Common myeloid progenitor, CD34-positive (primary cell): ENCODE measurements around the gene TRAPPC2L.
A peak's percentile ranks its signal among the peaks of the same experiment; 100 is the strongest.

Source experiments
- CTCF ChIA-PET: fragments of 350-600 bp; sonication (Branson Sonifier 250); formaldehyde crosslinking; loops from one replicate; lab custom pipeline; 2021; ENCODE audit warnings: antibody characterized with exemption; lab: Charles Lee
- POLR2A ChIA-PET: fragments of 350-600 bp; sonication (Branson Sonifier 250); formaldehyde crosslinking; loops from one replicate; lab custom pipeline; 2021; ENCODE audit warnings: antibody characterized with exemption; lab: Charles Lee
- DNase-seq, 3 donors: peaks; one replicate each; pipeline versions ENCODE4 v3.0.0 to v3.0.0-alpha.2; 2013
- H3K27ac ChIP-seq, 2 experiments: 1 replicate in 1 of 2; 2 replicates in 1 of 2; pipeline ENCODE4 v1.7.0; 2013; ENCODE audit warnings: inconsistent platforms in 2 of 2, low read length in 2 of 2, mild to moderate bottlenecking in 2 of 2, low read depth in 1 of 2, moderate library complexity in 1 of 2; ENCODE audit not compliant: severe bottlenecking in 2 of 2, insufficient read depth in 1 of 2, poor library complexity in 1 of 2
- H3K27me3 ChIP-seq, 5 experiments: replicated peaks in 2 of 5; 1 replicate in 3 of 5; 2 replicates in 2 of 5; pipeline versions ENCODE4 v1.6.1 to v1.7.0; 2013; ENCODE audit warnings: low read length in 4 of 5, mild to moderate bottlenecking in 2 of 5, moderate library complexity in 2 of 5, inconsistent platforms in 1 of 5; ENCODE audit not compliant: insufficient read depth in 5 of 5, control insufficient read depth in 4 of 5
- H3K36me3 ChIP-seq, 4 experiments: 1 replicate in 2 of 4; 2 replicates in 2 of 4; pipeline versions ENCODE4 v1.6.1 to v1.7.0; 2013; ENCODE audit warnings: low read length in 3 of 4, control low read depth in 1 of 4, mild to moderate bottlenecking in 1 of 4; ENCODE audit not compliant: control insufficient read depth in 4 of 4, insufficient read depth in 4 of 4
- H3K4me1 ChIP-seq, 4 experiments: 1 replicate in 3 of 4; 2 replicates in 1 of 4; pipeline versions ENCODE4 v1.6.1 to v1.7.1; 2013; ENCODE audit warnings: low read length in 3 of 4, mild to moderate bottlenecking in 3 of 4, control low read depth in 1 of 4, inconsistent platforms in 1 of 4, moderate library complexity in 1 of 4; ENCODE audit not compliant: control insufficient read depth in 4 of 4, insufficient read depth in 4 of 4; ENCODE audit errors: control extremely low read depth in 1 of 4
- H3K4me3 ChIP-seq, 7 experiments: 1 replicate in 4 of 7; 2 replicates in 3 of 7; pipeline versions ENCODE4 v1.5.1 to v1.7.0; 2013; ENCODE audit warnings: mild to moderate bottlenecking in 7 of 7, low read length in 6 of 7, moderate library complexity in 6 of 7, inconsistent platforms in 2 of 7, low read depth in 2 of 7, control low read depth in 1 of 7; ENCODE audit not compliant: insufficient read depth in 4 of 7, control insufficient read depth in 1 of 7; ENCODE audit errors: extremely low read depth in 1 of 7
- H3K9me3 ChIP-seq, 5 experiments: 1 replicate in 4 of 5; 2 replicates in 1 of 5; pipeline versions ENCODE4 v1.6.1 to v1.7.1; 2013; ENCODE audit warnings: low read length in 4 of 5, mild to moderate bottlenecking in 2 of 5, inconsistent platforms in 1 of 5, low read depth in 1 of 5, moderate library complexity in 1 of 5; ENCODE audit not compliant: control insufficient read depth in 4 of 5, insufficient read depth in 2 of 5; ENCODE audit errors: control extremely low read depth in 1 of 5
- WGBS: methylation state at CpG from one replicate; pipeline ENCODE4 v1.1.5; 2013; ENCODE audit not compliant: insufficient coverage; 5-methylcytosine and 5-hydroxymethylcytosine counted together

TRAPPC2L gene

DNA sequence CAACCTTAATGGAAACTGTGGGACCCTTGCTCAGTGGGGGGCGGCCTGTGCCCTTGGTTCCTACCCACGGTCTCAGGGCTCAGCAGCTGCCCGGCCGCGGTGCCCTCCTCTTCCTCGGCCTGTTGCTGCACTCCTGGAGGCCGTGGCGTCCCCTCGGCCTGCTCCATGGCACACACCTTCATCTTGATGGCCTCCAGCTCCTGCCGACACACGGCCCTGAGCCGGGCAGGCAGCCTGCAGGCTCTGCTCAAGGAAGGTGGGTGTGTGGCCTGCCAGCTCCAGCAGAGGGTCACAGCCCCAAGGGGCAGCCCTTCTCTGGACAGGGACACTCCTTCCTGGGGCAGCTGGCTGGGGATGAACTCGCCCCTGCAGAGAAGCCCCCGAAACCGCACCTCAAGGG lies 8.8 kb downstream of the TRAPPC2L start:
- 96% methylated on average over 15 of the region's 15 CpGs for WGBS
- DNase-seq: no peak
- H3K27me3 ChIP-seq: peaks cover 0 to 6% (median 0%) of the 10 kb centered on the region in 5 experiments
- no peak overlapping the region for H3K27ac ChIP-seq
- no peak overlapping the region for H3K4me3 ChIP-seq
- H3K36me3 ChIP-seq: peaks cover 3 to 23% (median 16%) of the 10 kb centered on the region in 4 experiments
- ChIA-PET CTCF (interaction anchor here (1.9 to 2.3 kb wide), 2 partner anchors 8 to 10 kb away, joined by 5 to 7 read pairs; partner anchors contain the start of genes GALNS and TRAPPC2L), POLR2A (no interaction called here)
- H3K4me1 ChIP-seq: peaks cover 0 to 6% (median 3%) of the 10 kb centered on the region in 4 experiments
- no peaks in the 10 kb centered on the region for H3K9me3 ChIP-seq

DNA sequence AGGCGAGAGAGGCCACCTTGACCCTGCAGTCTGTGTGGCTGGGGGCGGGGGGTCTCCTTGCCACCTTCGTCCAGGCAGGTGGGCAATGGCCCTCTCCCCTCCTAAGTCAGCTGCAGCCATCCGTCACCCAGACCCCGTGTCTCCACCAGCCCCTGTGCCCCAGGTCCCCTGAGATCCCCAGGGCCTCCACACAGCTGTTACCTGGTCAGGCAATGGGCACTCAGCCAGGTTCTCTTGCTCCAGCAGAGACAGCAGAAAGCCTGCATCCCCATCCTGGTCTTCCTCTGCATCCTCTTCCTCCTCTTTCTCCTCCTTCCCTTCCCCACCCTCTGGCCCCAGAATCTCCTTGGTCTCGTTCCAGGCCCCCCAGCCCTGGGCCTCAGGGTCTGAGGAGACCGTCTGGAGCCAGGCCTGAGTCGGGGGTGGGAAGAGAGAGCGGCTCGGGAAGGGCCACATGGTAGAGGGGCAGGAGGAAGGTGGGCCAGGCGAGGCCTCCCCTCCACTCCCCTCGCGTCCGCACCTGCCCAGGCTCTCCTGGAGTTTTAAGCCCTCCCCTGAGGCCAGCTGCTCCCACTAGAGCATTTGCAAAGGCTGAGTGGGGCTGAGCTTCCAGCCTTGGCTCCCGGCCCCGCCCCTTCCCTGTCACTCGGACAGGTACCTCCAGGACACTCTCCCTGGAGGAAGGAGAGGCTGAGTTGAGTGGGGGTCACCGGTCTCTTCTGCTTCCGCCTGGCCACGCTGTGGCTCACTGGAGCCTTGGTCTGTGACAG lies 9.4 kb downstream of the TRAPPC2L start, which contains the start of gene PABPN1L:
Gene PABPN1L, minus strand, starts transcription at position 510 of the 770 bp plus-strand sequence. Its CDS starts 54 bp downstream, at position 456.
- peaks cover 0 to 11% (median 0%) of the 10 kb centered on the region in 5 experiments for H3K27me3 ChIP-seq
- no peak for DNase-seq
- no peak within 1 kb of the TSS for H3K4me3 ChIP-seq
- peaks cover under 1 to 17% (median 11%) of the 10 kb centered on the region in 4 experiments for H3K36me3 ChIP-seq
- POLR2A ChIA-PET: no interaction called here
- 94% methylated on average over 10 of the region's 20 CpGs for WGBS
- CTCF ChIA-PET: interaction anchor here (1.9 to 2.3 kb wide), 2 partner anchors 9 to 10 kb away, joined by 5 to 7 read pairs; partner anchors contain the start of genes GALNS and TRAPPC2L
- no peaks in the 10 kb centered on the region for H3K9me3 ChIP-seq
- H3K4me1 ChIP-seq: peaks cover 0 to 12% (median 6%) of the 10 kb centered on the region in 4 experiments
- no peak within 1 kb of the TSS for H3K27ac ChIP-seq

DNA sequence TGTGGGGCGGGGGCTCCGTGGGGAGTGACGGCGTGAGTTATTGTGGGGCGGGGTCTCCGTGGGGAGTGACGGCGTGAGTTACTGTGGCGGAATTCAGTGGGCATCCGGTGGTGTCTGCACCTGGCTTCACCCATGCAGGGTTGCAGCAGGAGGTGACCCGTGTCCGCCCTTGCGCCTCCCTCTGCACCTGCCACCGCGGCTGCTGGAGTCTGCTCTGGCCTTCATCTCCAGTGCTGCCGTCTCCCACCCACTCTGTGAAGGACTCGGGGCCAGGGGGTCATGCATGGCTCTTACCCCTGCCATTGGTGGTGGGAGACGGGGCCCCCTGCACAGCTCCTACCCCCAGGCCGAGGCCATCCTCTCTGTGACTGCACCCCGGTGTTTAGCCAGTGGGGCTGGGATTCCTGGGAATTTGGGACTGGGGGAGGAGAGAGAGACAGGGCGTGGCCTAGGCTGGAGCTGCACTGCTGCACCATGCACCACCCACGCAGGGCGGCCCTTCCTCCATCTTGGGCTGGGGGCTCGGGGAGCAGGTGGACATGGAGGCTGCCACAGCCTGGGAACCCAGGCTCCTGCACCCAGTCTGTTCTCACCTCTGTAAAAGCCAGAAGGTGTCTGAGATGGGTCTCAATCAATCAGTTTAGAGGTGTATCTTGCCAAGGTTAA lies 10.8 kb downstream of the TRAPPC2L start:
- POLR2A ChIA-PET: no interaction called here
- no peak overlapping the region for H3K27ac ChIP-seq
- H3K9me3 ChIP-seq: no peaks in the 10 kb centered on the region
- no peak overlapping the region for H3K4me3 ChIP-seq
- CTCF ChIA-PET: interaction anchor here (2.1 to 2.3 kb wide), 2 partner anchors 9 to 10 kb away, joined by 6 to 7 read pairs; partner anchors contain the start of genes GALNS and TRAPPC2L
- 97% methylated on average over 24 of the region's 24 CpGs for WGBS
- H3K27me3 ChIP-seq: peaks cover 0 to 17% (median 0%) of the 10 kb centered on the region in 5 experiments
- H3K36me3 ChIP-seq: peaks cover 0 to 4% (median 2%) of the 10 kb centered on the region in 4 experiments
- H3K4me1 ChIP-seq: peaks cover 0 to 15% (median 7%) of the 10 kb centered on the region in 4 experiments
- DNase-seq: no peak

DNA sequence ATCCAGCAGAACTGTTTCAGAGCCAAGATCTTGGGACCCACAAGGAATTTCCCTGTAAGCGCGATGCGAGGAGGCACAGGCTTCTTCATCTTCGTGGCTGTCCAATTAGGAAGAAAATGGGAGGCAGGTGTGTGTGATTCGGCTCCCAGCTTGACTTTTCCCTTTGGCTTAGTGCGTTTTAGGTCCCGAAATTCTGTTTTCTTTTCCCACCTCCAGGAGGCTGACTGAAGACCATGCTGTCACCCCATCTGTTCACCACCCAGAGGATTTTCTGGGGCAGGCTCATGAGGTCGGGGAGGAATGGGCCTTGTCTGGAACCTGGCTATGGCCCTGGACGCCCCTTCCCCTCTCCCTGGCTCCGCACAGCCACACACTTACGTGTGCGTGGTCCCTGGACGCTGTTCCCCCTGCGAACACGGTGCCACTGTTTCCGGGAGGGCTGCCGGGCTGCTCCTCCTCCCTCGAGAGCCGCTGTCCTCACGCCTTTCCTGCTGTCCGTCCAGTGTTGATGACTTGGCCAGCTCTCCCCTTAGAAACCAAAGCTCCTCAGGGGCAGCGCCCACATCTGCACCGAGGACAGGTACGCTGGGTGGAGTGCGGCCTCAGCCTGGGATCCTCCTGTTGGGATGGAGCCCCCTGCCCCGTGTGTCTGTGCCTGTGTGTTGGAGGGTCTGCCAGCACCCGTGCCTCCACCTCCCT lies 12.2 kb downstream of the TRAPPC2L start:
- Histone ChIP-seq H3K4me3 (no peak overlapping the region), H3K4me1 (peaks cover 0 to 15% (median 7%) of the 10 kb centered on the region in 4 experiments), H3K36me3 (peaks cover 0 to 6% (median 1%) of the 10 kb centered on the region in 4 experiments), H3K27ac (no peak overlapping the region), H3K27me3 (peaks cover 0 to 17% (median 0%) of the 10 kb centered on the region in 5 experiments), H3K9me3 (no peaks in the 10 kb centered on the region)
- ChIA-PET POLR2A (no interaction called here), CTCF (interaction anchor here (2.1 kb wide), 1 partner anchor 11 kb away, joined by 6 read pairs; no protein-coding TSS in a partner anchor)
- no peak for DNase-seq
- WGBS: 95% methylated on average over 27 of the region's 27 CpGs

DNA sequence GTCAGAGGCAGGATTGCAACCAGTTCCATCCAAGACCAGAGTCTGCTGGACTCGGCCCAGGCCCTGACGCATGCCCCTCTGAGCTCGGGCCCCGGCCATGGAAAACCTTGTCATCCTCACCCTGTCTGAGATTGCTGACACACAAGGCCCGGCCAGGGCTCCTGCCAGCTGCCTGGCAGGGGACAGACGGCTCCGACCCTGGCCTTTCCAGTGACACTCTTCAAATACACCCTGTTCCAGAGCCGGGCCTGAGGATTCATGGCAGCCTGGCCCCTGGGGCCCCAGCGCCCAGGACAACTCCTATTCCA lies 12.7 kb downstream of the TRAPPC2L start:
- peaks cover 0 to 11% (median 6%) of the 10 kb centered on the region in 4 experiments for H3K36me3 ChIP-seq
- WGBS: 94% methylated on average over 9 of the region's 9 CpGs
- no peaks in the 10 kb centered on the region for H3K9me3 ChIP-seq
- no peak overlapping the region for H3K4me3 ChIP-seq
- ChIA-PET POLR2A (no interaction called here), CTCF (interaction anchor here (2.1 kb wide), 1 partner anchor 11 kb away, joined by 6 read pairs; no protein-coding TSS in a partner anchor)
- peaks cover 0 to 17% (median 0%) of the 10 kb centered on the region in 5 experiments for H3K27me3 ChIP-seq
- no peak for DNase-seq
- H3K27ac ChIP-seq: no peak overlapping the region
- peaks cover 0 to 15% (median 7%) of the 10 kb centered on the region in 4 experiments for H3K4me1 ChIP-seq

DNA sequence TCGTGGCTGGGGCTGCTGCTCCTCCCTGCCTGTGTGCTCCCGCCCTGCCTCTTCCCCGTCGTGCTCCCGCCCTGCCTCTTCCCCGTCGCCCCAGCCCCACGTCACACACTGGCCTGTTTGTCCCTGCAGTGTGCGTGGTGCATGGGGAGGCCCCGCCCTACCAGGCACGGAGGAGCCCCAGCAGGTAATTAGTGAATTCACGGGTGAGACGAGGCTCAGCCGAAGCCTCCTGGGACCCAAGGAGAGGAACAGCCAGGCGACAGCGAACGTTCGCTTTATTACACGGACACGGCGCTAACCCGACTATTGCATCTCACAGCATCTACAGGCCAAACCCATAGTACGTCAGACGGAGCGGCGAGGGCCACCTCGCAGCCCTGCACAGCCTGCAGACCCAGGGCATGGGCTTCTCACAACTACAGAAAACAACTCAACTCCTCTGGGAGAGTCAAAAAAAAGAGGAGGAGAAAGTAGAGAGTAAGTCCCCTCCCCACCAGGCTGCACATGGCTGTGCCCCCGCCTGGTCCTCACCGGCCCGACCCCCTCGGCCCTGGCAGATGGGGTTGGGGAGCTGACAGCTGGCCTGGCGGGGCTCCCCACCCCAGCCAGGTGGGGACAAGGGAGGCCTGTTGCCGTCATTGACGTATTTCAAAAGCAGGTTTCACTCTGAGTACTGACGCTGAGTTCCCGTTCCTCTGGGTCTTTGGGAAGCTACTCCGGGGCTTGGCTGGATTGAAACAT lies 13.9 kb downstream of the TRAPPC2L start:
- 28% methylated on average over 21 of the region's 37 CpGs for WGBS
- ChIA-PET CTCF (interaction anchor here (0.9 kb wide), 1 partner anchor 9 kb away, joined by 4 read pairs; no protein-coding TSS in a partner anchor), POLR2A (interaction anchor here (0.7 to 0.9 kb wide), 2 partner anchors 9 to 97 kb away, joined by 3 to 5 read pairs; no protein-coding TSS in a partner anchor)
- Histone ChIP-seq H3K27ac (no peak overlapping the region), H3K4me1 (peaks cover 0 to 15% (median 7%) of the 10 kb centered on the region in 4 experiments), H3K27me3 (peaks cover 0 to 17% (median 0%) of the 10 kb centered on the region in 5 experiments), H3K9me3 (no peaks in the 10 kb centered on the region), H3K4me3 (peak overlapping the region in 2 of 7 experiments; percentile 19 to 55), H3K36me3 (peaks cover 0 to 22% (median 15%) of the 10 kb centered on the region in 4 experiments)
- peak in 2 of 3 donors; percentile 34 to 48 for DNase-seq
